HG02938 (cell line): Measurements from ENCODE around the gene PRKAG3.
"Not testable (repeated sequence)": the region's sequence is repeated elsewhere in the genome, so short reads cannot be mapped to it uniquely, and the experiment has no call there.

Source experiments
- ATAC-seq: cut with Tn5 transposase; IDR thresholded peaks from one replicate; pipeline ENCODE4 v1.9.1; 2021; ENCODE audit warnings: mild to moderate bottlenecking, moderate library complexity; ENCODE audit not compliant: unreplicated experiment

The PRKAG3 gene

GRCh38 chr2:218844334-218844733 is 12.7 kb upstream of the PRKAG3 start:
- ATAC-seq: not testable (repeated sequence)

- ATAC-seq: no peak
These were observed 8.3 kb upstream of the PRKAG3 start for GRCh38 chr2:218839888-218840287.

- ATAC-seq: no peak
These were observed 7.8 kb upstream of the PRKAG3 start for GRCh38 chr2:218839430-218839829.

- ATAC-seq: no peak
These were observed 5.9 kb upstream of the PRKAG3 start for GRCh38 chr2:218837495-218837894.

GRCh38 chr2:218834685-218835084 is 3.1 kb upstream of the PRKAG3 start:
- no peak for ATAC-seq

- ATAC-seq: no peak
These were observed 1.5 kb upstream of the PRKAG3 start for GRCh38 chr2:218833023-218833609.

GRCh38 chr2:218832520-218832919 is 917 bp upstream of the PRKAG3 start:
- no peak for ATAC-seq

- no peak for ATAC-seq
These were observed 478 bp upstream of the PRKAG3 start for GRCh38 chr2:218832081-218832480.

- no peak for ATAC-seq
These were observed 887 bp downstream of the PRKAG3 start for GRCh38 chr2:218830526-218831306.

GRCh38 chr2:218829868-218830451 is 1.6 kb downstream of the PRKAG3 start:
- no peak for ATAC-seq

GRCh38 chr2:218828477-218828778 is 3.2 kb downstream of the PRKAG3 start:
- no peak for ATAC-seq

- ATAC-seq: no peak
These were observed 3.7 kb downstream of the PRKAG3 start for GRCh38 chr2:218827701-218828476.

- no peak for ATAC-seq
These were observed 4.8 kb downstream of the PRKAG3 start for GRCh38 chr2:218826791-218827190.

GRCh38 chr2:218824004-218824403 is 7.6 kb downstream of the PRKAG3 start:
- no peak for ATAC-seq

GRCh38 chr2:218823196-218823855 is 8.3 kb downstream of the PRKAG3 start:
- no peak for ATAC-seq

- ATAC-seq: no peak
These were observed 9.0 kb downstream of the PRKAG3 start for GRCh38 chr2:218822622-218823021.

GRCh38 chr2:218821605-218822211 is 9.9 kb downstream of the PRKAG3 start:
- no peak for ATAC-seq

- ATAC-seq: no peak
These were observed 10.7 kb downstream of the PRKAG3 start for GRCh38 chr2:218820746-218821369.

GRCh38 chr2:218819093-218819492 is 12.5 kb downstream of the PRKAG3 start:
- no peak for ATAC-seq

GRCh38 chr2:218816561-218817011 is 15.0 kb downstream of the PRKAG3 start:
- ATAC-seq: no peak
